AG08396 (cell line): ENCODE data around the gene GPS1.

Experiments
- DNase-seq: peaks from one replicate; pipeline ENCODE4 v3.0.0; 2012; ENCODE audit warnings: low spot score, mixed read lengths

GPS1 gene

GRCh38 chr17:82103553-82104451 lies 52.1 kb downstream of the GPS1 start:
- DNase-seq, result no peak

GRCh38 chr17:82104797-82105416 lies 53.2 kb downstream of the GPS1 start:
- no peak for DNase-seq

- DNase-seq, result no peak
Observed at GRCh38 chr17:82105417-82105881, 53.8 kb downstream of the GPS1 start.

GRCh38 chr17:82105882-82106687 lies 54.4 kb downstream of the GPS1 start:
- peak; percentile 75 for DNase-seq

- no peak for DNase-seq
Observed at GRCh38 chr17:82106688-82107305, 55.1 kb downstream of the GPS1 start.
